ENCODE measurements around the gene DEDD.

Gene DEDD

DNA sequence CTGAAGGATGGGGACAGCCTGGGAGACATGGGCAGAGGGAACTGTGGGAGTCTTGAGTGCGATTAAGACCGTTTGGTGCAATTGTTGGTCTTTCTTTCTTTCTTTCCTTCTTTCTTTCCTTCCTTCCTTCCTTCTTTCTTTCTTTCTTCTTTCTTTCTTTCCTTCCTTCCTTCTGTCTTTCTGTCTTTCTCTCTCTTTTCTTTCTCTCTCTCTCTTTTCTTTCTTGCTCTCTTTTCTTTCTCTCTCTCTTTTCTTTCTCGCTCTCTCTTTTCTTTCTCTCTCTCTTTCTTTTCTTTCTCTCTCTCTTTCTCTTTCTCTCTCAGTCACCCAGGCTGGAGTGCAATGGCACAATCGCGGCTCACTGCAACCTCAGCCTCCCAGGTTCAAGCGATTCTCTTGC, 37.2 kb downstream of the DEDD start:
- no peak for DNase-seq (ENCODE audit: low read depth in 1 of 2, low spot score in 1 of 2)

DNA sequence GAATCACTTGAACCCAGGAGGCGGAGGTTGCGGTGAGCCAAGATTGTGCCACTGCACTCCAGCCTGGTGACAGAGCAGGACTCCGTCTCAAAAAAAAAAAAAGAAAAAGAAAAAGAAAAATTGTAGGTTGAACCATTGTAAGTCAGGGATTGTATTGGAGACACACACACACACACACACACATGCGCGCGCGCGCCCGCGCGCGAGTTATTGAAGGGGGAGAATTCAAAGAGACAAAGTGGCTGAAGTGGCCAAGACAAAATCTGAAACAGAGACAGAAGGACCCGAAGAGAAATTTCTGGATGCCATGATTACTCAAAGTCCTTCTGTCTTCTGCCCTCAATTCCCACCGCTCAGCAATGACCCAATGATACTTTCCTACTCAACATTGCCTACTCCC, 38.0 kb downstream of the DEDD start:
- no peak for DNase-seq (ENCODE audit: low read depth in 1 of 2, low spot score in 1 of 2)

DNA sequence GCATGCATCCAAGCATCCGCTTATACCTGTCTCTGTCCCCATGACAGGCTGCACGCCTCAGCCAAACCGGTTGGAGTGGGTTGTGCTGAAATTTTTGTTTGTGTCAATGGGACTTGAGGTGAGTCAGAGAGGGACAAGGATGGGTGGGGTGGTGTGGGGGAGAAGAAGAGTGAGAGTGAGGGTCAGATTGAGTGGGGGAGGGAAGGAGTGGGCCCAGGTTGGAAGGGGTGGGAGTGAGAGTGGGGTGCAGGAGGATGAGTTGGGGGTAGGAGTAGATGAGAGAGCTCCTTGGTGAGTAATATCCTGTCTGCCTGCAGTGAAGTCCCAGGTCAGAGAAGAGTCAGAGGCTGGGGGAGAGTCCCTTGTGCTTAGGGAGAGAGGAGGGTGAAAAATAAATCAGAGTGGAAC, 39.8 kb downstream of the DEDD start:
- peak; percentile 24 to 52 for DNase-seq (ENCODE audit: low read depth in 1 of 2, low spot score in 1 of 2)

DNA sequence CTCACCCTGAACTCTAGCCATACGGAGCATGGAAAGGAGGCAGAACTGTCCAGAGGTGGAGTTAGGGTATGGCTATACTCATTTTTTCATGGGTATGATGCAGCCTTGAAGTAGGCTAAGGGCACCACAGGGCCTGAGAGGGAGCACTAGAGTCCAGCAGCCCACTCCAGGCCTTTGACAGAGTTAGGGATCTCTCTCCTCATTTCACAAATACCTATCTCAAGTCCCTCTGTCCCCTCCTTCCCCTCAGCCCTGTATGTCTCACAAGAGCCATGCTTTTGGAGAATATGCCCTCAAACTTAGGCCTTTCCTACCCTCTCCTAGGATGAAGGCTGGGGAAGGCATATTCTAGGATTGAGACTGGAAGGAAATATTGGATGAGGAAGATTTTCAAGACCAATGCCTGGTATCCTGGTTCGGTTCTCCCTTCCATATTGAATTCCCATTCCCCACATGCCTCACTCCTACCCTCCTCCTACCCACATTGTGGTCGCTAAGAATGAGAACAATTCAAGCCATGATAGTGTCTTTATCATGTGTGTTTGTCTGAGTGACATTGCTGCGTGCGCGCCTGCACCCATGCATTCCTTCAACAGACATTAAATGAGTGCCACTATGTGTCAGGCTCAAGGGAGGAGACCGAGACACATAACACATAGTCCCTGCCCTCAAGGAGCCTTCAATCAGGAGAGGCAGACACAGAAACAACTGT, 40.5 kb downstream of the DEDD start:
- no peak for DNase-seq (ENCODE audit: low read depth in 1 of 2, low spot score in 1 of 2)

DNA sequence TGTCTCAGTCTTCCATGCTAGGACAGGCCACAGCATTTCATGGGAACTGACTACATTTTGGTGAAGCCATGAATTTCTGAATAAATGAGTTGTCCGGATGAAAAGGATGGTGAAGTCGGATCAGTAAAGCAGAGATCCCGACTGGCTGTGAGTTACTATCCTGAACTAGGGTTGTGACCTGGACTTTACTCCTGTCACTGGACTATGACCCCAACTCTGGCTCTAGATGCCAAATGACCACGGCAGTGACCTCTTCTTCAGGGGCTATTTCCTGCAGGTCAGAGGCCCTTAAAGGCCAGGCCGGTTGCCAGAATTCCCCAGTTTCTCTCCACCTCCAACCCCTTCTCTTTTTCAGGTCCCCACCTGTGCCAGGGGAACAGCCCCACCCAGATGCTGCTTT, 41.4 kb downstream of the DEDD start:
- no peak for DNase-seq (ENCODE audit: low read depth in 1 of 2, low spot score in 1 of 2)

DNA sequence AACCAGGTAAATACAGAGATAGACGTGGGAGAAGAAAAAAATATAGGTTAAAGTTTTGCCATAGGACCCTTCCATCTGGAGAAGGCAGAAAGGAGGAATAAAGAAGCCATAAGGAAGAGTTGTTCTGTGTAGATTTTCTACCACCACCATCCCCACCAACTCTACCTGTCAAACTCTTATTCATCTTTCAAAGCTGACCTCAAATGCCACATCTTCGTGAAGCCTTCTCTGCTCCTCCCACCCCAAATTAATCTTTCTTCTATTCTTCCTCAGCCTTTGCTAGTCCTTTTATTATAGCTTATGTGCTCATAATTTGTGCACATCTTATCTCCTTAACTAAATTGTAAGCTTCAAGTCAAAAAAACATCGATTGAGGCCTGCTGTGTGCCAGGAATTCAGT, 41.9 kb downstream of the DEDD start:
- DNase-seq (ENCODE audit: low read depth in 1 of 2, low spot score in 1 of 2): no peak

DNA sequence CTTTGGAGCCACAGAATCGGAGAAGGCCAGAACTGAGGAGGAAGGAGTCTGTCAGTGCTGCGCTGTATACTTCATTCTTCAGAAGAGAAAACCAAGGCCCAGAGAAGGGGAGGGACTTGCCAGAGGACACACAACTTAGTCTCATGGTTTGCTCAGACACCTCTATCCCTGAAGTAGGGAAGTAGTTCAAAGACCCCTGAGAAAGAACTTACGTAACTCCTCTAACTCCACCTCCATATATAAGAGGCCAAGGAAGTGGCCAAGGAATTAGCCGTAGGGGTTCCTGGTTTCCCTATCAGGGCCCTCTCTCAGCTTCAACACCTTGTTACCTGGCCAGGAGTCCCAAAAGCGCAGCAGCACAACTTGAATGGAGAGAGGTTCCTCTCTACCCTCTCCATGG, 42.5 kb downstream of the DEDD start:
- no peak for DNase-seq (ENCODE audit: low read depth in 1 of 2, low spot score in 1 of 2)

DNA sequence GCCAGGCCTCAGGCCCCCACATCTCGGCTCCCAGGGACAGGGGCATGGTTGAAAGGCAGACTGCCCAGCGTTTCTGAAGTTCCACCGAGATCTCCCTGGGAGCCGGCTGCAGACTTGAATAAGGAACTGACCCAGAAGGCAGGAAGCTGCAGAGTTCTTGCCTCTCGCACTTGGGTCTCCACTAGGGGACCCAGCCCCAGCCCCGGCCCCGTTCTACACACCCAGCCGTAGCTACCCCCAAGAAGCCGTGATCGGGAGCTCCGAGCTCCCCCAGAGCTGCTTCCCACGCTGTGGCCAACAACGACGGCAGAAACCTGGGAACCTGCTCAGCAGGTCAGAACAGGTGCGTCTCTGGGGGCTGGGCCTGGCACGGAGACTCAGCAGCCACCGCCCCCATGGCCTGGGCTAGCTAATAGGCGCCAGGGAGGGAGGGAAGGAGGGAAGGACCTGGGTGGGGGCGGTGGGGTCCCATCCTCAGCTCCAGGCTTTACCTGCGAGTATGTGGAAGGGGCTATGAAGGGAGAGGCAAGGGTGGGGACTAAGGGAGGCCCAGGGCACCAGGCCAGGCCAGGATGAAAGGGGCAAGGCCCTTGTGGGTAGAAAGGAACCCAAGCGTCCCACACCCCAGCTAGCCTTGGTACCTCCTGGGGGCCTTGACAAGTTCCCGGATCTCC, 43.1 kb downstream of the DEDD start, which contains the start of gene NECTIN4:
NECTIN4 (minus strand) TSS at position 308 of the 674 bp plus-strand sequence; CDS start at position 46, 262 bp downstream.
- no peak for DNase-seq (ENCODE audit: low read depth in 1 of 2, low spot score in 1 of 2)

DNA sequence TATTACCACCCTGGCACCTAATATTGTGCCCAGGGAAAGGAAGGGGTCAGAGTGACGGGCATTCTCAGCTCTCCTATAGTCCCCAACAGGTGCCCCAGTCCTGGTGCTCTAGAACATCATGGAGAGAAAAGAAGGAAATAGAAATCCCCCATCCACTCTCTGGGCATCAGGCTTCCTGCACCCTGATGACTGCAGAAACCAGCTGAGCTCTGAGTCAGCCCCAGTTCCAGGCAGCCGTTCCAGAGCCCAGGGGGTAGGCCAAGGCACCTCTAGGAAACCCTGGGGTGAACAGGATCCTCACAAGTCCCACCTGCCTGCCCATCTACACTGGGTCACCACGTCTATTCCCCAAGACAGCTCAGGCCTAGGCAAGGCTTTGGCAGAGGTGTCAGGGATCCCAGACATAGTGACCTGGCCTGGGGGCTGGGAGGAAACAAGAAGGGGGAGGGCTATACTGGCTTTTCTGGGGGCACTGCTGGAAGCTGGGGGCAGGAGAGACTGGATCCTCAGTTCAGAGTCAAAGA, 43.8 kb downstream of the DEDD start:
- no peak for DNase-seq (ENCODE audit: low read depth in 1 of 2, low spot score in 1 of 2)

DNA sequence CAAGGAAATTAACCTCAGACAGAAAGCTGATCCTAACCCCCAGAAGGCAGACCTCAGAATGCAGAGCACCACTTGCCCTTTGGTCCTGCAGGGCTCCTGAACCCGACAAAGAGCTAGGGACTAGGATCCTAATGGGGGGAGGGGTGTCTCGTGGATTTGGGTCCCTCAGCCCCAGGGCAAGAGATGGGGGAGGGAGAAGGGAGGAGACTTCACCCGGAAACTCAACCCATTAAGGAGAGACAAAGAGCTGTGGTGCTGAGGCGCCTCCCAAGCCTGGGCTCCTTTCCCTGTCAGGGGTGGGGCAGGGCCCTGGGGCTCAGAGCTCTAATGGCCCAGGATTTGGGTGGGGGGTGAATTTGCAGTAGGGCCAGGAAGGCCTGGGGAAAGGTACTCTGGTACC, 46.0 kb downstream of the DEDD start:
- DNase-seq (ENCODE audit: low read depth in 1 of 2, low spot score in 1 of 2): no peak

DNA sequence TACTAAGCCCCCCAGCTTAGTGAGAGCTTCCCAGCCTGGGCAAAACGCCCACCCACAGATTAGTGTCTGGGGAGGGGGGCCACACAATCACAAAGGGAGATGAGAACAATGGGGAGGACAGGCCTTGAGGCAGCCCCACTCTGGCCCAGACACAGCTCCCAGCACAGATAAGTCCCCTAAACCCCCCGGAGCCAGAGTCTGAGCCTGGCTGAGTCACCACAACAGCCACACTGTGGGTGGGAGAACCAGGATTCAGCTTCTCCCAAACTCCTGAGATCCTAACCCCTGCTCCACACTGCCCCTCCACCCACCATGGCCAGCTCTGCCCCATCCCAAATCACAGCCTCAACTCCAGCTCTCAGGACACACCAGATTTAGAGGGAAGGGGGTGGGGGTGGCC, 47.3 kb downstream of the DEDD start:
- no peak for DNase-seq (ENCODE audit: low read depth in 1 of 2, low spot score in 1 of 2)

DNA sequence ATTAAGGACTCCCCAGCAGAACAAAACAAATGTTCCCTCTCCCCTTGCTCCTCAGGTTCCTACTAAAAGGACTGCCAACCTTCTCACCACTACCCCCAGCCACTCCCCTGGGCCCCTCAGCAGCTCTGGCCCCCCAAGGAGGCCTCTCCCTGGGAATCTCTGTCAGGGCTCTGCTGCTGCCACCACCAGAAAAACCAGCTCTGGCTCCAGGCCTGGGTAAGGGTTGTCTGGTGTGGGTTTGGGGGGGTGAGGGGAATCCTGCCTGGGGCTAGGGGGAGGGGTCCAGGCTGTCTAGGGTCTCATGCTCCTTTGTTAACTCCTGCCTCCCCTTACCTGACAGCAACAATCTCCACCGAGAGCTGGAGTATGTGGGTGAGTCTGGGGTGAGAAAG, 47.9 kb downstream of the DEDD start:
- DNase-seq (ENCODE audit: low read depth in 1 of 2, low spot score in 1 of 2): no peak

DNA sequence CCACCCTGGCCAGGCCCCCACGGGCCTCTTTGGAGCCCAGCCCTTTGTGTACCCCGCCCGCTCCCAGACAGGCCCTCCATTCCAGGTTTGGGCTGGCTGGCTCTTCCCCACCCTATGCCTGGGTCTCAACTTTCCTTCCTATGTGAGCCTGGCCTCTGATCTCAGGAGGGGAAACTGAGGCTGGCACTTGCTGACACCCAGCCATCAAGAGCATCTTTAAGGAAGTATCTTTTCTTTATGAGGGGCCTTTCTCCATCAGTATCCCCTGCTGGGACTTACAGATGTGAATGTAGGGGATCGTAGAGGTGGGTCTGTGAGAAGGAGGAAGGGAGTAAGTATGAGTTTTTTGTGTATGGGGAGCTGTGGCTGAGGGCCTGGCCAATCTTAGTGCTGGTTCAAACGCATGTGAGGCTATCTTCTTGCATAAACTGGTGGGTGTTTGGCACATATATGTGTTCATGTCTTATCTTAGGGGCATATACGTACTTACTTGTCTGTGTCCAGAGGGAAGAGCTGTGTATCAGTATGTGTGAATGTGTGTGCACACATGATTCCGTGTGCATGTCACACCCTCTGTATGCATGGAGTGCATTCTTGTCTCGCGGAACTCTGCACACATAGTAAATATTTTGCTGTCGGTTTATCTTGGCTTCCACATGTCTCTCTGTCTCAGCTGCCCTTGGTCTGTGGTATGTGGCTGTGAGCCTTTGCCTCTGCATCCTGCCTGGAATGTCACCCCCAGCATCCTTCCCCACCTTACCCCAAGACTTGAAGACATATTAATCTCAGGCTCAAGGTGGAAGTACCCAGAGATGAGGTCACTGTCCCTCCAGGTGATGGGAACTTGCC, 48.5 kb downstream of the DEDD start:
- no peak for DNase-seq (ENCODE audit: low read depth in 1 of 2, low spot score in 1 of 2)

DNA sequence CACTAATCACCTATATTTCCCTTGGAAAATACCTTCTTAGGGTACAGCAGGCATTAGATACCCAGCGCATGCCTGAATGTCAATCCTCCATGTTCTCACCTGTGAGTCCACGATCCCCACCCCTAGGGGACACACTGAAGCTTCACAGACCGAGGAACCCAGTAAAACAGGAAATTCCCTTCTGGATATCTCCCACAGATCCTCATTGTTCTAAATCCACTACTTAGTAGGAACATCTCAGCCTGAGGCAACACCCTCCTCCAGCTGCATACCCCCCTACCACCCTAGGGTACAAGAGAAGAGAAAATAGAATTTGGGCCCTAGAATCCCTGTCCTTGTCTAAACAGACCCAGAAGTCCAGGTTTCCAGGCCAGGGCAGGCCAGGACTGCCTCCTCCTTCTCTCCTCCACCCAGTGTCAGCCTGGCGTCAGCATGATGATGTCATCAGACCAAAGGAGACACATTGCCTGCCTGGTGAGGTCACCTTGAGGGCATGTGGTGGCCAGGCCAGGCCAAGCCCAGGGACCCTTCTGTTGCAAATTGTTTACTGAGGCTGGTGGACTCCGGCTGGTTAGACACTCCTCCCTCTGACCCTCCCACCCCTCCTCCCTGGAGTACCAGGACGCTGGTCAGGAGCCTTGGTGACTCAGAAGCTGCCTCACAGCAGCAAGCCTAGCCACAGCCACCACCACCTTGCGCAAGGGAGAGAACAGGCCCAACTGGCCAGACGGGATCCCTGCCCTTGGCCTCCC, 49.3 kb downstream of the DEDD start:
- DNase-seq (ENCODE audit: low read depth in 1 of 2, low spot score in 1 of 2): no peak

DNA sequence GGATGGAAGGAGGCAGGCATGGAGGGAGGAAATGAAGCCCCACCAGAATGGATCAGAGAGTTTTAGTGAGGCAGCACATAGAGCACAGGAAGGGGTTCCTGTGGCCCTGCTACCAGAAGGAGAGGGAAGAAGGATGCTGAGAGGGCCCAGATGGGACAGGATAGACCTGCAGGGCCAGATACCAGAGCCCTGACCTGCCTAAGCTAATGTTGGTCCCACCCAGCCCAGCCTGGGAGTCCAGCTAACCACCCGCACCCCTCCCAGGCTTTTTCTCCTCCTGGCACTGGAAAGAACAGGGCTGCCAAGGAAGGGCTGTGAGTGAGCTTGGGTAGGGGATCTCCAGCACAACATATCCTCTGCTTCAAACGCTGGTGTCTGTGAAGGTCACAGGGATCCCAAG, 50.0 kb downstream of the DEDD start:
- no peak for DNase-seq (ENCODE audit: low read depth in 1 of 2, low spot score in 1 of 2)

DNA sequence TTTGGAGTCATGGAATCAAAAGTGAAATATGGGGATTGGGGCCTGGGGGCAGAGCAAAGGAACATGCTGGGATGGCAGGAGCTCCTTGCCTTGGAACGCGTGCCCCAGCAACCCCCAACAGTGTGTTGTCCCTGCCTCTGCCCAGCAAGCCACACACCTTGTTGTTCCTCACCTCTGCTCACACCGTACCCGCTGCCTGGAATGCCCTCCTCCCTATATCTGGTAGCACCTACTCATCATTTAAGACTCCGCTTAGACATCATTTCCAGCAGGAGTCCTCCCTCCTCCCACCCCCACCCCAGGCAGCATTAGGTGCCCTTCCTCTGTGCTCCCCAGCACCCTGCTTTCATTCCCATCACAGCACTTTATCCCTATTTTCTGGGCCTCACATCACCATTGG, 50.9 kb downstream of the DEDD start:
- no peak for DNase-seq (ENCODE audit: low read depth in 1 of 2, low spot score in 1 of 2)

DNA sequence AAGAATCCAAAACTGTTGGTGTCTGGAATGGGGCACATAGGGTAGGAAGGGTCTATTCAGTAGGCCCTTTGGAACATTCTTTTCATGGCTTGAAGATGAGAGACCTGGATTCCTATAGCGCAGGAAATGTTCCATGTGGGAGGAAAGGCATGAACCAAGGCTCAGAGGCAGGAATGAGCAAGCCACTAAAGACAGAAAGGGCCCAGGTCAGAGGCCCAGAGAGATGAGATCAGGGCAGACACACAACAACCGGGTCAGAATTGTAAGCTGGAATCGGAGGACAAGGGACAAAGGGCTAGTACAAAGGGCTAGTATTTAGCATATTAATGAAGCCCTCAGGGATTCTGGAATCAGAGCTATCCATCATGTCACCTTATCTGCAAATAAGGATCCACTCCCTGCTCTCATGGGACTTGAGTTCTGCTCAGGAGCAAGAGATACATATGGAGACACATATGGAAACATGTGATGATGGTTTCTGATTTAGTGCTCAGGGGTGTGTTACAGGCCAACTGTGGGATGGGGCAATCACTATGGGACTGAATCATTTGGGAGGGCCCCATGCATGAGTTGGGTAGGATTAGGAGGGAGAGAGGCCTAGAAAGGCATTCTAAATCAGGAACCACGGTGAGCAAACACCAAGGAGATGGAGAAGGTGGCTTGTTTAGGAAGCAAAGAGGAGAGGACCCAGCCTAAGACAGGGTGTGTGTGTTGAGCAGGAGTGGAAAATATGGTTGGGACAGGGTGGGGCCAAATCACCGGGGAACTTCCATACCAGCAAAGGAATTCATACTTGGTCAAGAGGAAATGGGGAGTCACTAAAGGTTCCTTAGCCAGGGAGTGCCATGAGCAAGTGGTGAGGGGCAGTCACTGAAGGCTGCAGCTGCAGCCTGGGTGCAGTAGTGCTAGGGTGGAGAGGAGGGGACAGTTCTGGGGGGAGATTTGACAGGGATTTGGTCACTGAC, 51.7 kb downstream of the DEDD start:
- DNase-seq (ENCODE audit: low read depth in 1 of 2, low spot score in 1 of 2): no peak

DNA sequence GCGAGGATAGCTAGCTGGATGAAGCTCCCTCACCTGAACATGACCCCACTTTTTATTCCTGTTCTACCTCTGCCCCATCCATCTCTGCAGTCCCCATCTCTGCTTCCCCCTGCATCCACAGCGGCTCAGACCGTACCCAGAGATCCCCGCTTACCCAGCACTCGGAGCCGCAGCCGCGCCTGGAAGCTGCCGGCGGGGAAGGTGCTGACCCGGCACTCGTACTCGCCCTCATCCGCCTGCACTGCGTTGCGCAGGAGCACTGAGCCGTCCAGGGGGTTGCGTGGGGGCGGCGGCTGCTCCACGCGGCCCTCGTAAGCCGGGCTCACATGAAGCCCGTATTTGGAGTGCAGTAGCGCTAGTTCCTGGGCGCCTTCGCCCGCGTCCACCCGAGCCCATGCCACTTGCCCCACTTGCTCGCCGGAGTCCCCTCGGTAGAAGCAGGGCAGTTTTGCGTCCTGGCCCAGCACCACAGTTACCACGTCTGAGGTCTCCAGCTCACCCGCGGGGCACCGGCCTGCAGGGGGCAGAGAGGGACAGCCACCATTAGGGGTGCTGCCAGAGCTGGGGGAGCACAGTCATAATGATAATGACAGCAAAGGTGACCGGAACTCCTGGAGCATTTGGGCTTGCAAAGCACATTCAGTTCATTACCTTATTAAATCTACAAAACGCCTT, 52.9 kb downstream of the DEDD start:
- DNase-seq (ENCODE audit: low read depth in 1 of 2, low spot score in 1 of 2): no peak

DNA sequence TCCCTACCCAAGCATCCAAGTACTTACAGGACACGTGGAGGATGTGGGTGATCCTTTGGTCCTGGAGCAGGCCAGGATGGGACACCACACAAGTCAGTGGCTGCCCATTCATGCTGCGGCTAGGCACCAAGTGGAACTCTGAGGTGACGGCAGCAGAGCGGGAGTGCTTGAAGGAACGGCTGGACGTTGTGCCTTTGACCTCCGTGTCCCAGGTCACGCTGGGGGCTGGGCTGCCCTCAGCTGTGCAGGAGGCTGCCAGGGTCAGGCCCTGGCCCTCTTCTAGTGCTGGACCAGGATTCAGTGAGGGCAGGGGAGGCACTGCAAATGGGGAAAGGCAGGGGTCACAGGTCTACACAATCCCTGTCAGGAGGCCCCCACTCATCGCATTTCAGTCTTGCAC, 55.0 kb downstream of the DEDD start:
- no peak for DNase-seq (ENCODE audit: low read depth in 1 of 2, low spot score in 1 of 2)
